ENCODE measurements around the gene KPNA3.

DNA sequence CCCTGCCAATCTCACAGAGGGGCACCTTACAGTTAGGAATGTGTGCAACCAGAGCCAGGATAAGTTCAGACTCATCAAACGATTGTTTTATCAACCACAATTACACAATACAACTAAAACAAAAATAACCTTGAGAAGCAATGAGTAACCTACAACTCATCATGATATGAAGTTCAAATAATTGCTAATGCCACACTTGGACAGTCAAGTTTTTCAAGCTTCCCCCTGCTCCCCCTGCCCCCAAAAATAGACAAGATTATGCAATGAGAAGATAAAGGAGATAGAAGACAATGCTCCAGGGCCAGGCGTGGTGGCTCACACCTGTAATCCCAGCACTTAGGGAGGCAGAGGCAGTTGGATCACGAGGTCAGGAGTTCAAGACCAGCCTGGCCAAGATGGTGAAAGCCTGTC lies 13.6 kb upstream of the KPNA3 start:
- TF ChIP-seq, protein P1, sequence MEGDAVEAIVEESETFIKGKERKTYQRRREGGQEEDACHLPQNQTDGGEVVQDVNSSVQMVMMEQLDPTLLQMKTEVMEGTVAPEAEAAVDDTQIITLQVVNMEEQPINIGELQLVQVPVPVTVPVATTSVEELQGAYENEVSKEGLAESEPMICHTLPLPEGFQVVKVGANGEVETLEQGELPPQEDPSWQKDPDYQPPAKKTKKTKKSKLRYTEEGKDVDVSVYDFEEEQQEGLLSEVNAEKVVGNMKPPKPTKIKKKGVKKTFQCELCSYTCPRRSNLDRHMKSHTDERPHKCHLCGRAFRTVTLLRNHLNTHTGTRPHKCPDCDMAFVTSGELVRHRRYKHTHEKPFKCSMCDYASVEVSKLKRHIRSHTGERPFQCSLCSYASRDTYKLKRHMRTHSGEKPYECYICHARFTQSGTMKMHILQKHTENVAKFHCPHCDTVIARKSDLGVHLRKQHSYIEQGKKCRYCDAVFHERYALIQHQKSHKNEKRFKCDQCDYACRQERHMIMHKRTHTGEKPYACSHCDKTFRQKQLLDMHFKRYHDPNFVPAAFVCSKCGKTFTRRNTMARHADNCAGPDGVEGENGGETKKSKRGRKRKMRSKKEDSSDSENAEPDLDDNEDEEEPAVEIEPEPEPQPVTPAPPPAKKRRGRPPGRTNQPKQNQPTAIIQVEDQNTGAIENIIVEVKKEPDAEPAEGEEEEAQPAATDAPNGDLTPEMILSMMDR (conservative IDR thresholded peaks at IDR 0.05 in 1 of 2, IDR thresholded peaks at IDR 0.05 in 1 of 2; ENCODE audit: low read depth in 1 of 2, low read length in 2 of 2): no peak
- no peak for TF ChIP-seq EZH2 (IDR thresholded peaks at IDR 0.05; ENCODE audit: low read length, missing control alignments)
